Vagina (tissue), 2 donors: ENCODE data around the gene INCENP.

Experiments used
- POLR2A ChIP-seq, 2 donors: fragments of 450-650 bp; IDR thresholded peaks; one replicate each; pipeline ENCODE4 v1.6.1; 2017; ENCODE audit warnings: antibody characterized with exemption in 2 of 2, mild to moderate bottlenecking in 2 of 2, moderate library complexity in 2 of 2
- POLR2AphosphoS5 ChIP-seq, 2 donors: sonication (generic); formaldehyde crosslinking; IDR thresholded peaks; one replicate each; pipeline ENCODE4 v1.9.0; 2017; ENCODE audit warnings: antibody characterized with exemption in 2 of 2, mild to moderate bottlenecking in 2 of 2, low read depth in 1 of 2; ENCODE audit not compliant: insufficient read depth in 1 of 2
- TF ChIP-seq, protein P1 (sequence below), 3 experiments: fragments of 450-650 bp in 2 of 3; fragments of 200-600 bp in 1 of 3; sonication (generic) in 1 of 3; IDR thresholded peaks; one replicate each; pipeline ENCODE4 v1.5.1; 2017 to 2019; ENCODE audit warnings: antibody characterized with exemption in 3 of 3, mild to moderate bottlenecking in 2 of 3, moderate library complexity in 2 of 3

- TF ChIP-seq POLR2A (IDR thresholded peaks at IDR 0.05) = no peak
- TF ChIP-seq, protein P1, sequence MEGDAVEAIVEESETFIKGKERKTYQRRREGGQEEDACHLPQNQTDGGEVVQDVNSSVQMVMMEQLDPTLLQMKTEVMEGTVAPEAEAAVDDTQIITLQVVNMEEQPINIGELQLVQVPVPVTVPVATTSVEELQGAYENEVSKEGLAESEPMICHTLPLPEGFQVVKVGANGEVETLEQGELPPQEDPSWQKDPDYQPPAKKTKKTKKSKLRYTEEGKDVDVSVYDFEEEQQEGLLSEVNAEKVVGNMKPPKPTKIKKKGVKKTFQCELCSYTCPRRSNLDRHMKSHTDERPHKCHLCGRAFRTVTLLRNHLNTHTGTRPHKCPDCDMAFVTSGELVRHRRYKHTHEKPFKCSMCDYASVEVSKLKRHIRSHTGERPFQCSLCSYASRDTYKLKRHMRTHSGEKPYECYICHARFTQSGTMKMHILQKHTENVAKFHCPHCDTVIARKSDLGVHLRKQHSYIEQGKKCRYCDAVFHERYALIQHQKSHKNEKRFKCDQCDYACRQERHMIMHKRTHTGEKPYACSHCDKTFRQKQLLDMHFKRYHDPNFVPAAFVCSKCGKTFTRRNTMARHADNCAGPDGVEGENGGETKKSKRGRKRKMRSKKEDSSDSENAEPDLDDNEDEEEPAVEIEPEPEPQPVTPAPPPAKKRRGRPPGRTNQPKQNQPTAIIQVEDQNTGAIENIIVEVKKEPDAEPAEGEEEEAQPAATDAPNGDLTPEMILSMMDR (IDR thresholded peaks at IDR 0.05) = no peak
- TF ChIP-seq POLR2AphosphoS5 (IDR thresholded peaks at IDR 0.05; ENCODE audit: insufficient read depth in 1 of 2, low read depth in 1 of 2) = no peak
These were observed 18.2 kb downstream of the INCENP start for GRCh38 chr11:62142043-62142375.
